Measurements from ENCODE around the gene AP2A1.

GRCh38 chr19:49801966-49802661 lies 35.3 kb downstream of the AP2A1 start:
- TF ChIP-seq CBX3 (IDR thresholded peaks at IDR 0.05; ENCODE audit: borderline replicate concordance, low read depth): no peak
- no peak for TF ChIP-seq TAF1 (IDR thresholded peaks at IDR 0.05; ENCODE audit: borderline replicate concordance, low read depth, low read length)
- TF ChIP-seq, protein P1, sequence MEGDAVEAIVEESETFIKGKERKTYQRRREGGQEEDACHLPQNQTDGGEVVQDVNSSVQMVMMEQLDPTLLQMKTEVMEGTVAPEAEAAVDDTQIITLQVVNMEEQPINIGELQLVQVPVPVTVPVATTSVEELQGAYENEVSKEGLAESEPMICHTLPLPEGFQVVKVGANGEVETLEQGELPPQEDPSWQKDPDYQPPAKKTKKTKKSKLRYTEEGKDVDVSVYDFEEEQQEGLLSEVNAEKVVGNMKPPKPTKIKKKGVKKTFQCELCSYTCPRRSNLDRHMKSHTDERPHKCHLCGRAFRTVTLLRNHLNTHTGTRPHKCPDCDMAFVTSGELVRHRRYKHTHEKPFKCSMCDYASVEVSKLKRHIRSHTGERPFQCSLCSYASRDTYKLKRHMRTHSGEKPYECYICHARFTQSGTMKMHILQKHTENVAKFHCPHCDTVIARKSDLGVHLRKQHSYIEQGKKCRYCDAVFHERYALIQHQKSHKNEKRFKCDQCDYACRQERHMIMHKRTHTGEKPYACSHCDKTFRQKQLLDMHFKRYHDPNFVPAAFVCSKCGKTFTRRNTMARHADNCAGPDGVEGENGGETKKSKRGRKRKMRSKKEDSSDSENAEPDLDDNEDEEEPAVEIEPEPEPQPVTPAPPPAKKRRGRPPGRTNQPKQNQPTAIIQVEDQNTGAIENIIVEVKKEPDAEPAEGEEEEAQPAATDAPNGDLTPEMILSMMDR (IDR thresholded peaks at IDR 0.05 in 2 of 3, conservative IDR thresholded peaks at IDR 0.05 in 1 of 3; ENCODE audit: control insufficient read depth in 2 of 3, extremely low read depth in 1 of 3, insufficient read depth in 1 of 3, low read depth in 3 of 3, low read length in 3 of 3): no peak

All from GM12878 (cell line).